ENCODE results near the gene C2CD4B. TPM values are rescaled to one million over a fixed set of nuclear protein-coding genes. Genes with fewer than 3 reads are reported as not detected.

The C2CD4B gene
- total RNA-seq, 1 experiment from 2014 or later: 0.25 TPM

DNA sequence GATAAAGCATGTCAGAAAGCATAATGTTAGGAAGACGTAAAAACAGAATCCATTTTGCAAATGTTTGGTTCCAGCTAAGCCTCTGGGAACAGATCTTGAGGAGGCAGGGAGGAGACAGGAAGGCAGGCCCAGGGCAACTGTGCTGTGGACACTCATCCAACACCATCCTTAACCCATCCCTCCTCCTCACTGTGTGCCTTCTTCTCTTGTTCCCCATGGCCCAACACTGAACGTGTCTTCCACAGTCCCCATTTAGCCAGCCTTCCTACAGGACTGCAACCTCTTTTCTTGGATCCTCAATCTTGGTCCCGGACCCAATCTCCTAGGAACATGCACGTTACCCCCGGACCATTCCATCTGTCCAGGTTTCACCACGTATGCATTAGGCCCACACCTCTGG, 15.4 kb downstream of the C2CD4B start:
- no peak for DNase-seq (ENCODE audit: low spot score)

DNA sequence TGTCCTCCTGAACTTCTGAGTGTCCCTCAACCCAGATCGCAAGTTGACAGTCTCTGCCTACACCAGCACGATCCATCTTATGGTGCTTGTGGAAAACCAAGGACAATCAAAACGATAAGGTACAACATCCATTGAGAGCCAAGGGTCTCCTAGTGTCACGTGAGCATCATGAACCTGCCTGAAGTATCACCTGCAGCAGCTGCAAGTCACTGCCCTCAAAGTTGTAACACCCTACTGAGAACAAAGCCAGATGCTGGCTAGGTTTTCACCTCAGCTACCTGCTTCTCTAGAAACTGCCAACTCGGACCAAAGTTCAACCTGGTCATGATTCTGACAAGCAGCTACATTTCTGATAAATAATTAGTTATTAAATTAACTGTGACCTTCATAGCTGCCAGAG, 17.5 kb downstream of the C2CD4B start:
- DNase-seq (ENCODE audit: low spot score): no peak

DNA sequence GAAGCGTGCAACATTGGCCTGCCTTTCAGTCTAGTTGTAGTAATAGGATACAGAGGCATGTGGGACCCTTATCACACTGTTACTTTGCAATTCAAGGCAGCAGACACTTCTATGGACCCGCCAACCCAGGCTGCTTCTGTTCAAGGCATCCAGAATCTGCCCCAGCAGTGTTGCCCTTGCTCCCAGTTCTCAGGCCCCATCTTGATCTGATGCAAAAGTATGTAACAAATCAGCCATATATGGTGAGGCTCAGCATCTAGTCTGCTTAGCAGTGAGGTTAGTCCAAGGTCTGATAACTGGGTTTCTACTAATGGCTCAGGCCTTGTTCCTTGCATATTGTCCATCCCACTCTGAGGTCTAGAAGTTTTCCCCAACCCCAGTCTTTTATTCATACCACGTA, 17.9 kb downstream of the C2CD4B start:
- no peak for DNase-seq (ENCODE audit: low spot score)

DNA sequence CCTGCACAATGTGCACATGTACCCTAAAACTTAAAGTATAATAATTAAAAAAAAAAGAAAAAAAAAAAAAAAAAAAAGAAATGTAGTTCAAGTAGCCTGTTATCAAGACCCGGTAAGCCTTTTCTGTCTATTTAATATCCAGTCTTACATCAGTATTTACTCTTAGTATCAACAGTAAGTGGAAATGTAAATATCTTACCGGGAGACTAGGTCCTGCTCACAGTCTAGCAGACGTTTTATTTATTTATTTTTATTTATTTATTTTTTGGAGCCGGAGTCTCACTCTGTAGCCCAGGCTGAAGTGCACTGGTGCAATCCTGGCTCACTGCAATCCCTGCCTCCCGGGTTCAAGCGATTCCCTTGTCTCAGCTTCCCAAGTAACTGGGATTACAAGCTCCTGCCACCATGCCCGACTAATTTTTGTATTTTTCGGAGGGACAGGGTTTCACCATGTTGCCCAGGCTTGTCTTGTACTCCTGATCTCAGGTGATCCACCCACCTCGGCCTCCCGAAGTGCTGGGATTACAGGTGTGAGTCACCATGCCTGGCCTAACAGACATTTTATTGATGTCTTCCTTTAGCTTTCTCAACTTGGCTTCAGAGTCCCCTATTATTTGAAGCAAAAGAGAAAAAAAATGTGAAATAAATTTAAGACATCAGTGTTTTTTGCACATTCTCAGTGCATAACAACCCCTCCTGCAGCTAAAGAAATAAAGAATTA, 19.9 kb downstream of the C2CD4B start:
- DNase-seq (ENCODE audit: low spot score): no peak

DNA sequence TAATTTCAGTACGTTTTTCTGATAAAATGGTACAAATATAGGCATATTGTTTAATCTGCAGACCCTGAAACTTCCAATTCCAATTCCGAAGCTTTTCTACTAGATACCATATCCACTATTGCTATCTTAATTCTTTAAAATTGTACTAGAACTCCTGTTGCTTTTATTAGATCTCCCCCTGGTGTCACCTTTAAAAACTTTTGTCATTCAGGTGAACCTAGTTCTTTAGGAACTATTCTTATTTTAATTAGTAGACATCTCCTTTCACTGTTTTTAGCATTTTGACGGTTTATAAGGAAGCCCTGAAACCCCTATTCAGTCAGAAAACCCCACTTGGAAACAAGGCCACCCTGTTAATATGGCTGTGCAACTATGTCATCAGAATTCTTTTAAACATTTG, 22.3 kb downstream of the C2CD4B start:
- DNase-seq (ENCODE audit: low spot score): peak; percentile 31

DNA sequence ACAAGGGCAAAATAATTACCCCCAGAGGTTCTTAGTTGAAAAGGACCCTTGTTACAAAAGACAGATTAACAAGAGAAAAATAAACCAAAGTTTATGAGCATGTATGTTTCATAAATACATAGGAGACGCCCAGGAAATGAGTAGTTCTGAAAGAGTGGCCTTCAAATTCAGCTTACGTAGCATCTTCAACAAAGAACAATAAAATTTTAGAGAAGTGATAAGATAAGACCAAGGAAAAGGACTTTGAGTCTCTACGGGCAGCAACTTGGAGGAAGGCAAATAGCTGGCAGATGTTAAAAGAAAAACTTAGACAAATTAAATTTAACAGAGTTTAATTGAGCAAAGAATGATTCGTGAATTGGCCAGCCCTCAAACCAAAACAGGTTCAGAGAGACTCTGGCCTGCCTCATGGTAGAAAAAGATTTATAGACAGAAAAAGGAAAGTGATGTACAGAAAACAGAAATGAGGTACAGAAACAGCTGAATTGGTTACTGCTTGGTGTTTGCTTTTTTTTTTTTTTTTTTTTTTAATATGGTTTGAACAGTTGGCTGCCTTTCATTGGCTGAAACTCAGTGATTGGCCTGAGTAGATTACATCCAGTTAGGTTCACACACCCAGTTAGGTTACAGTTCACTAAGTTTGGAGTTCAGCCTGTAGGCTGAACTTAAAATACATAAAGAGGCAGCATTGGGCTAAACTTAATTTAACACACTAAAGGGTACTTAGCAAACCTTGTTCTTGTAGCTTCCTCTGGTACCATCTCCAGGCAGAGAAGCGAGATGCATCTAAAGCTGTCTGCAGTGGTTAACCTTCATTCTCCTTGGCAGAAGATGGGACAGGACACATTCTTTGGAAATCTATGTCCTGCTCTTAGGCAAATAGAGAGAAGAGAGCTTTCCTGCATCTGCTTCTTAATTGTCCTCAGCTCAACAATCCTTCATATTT, 23.2 kb downstream of the C2CD4B start:
- no peak for DNase-seq (ENCODE audit: low spot score)

DNA sequence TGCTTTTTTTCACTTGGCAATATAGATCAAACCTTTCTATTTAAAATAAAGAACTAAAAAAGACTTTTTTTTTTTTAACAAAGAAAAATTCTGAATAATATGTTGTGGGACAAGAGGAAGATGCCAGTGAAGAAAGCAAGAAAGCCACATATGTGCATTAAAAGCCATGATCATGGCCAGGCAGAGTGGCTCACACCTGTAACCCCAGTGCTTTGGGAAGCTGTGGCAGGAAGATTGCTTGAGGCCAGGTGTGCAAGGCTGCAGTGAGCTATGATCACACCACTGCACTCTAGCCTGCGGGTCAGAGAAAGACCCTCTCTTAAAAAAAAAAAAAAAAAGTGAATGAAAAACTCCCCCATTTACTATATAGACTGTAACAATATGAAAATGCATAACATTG, 23.9 kb downstream of the C2CD4B start:
- no peak for DNase-seq (ENCODE audit: low spot score)

DNA sequence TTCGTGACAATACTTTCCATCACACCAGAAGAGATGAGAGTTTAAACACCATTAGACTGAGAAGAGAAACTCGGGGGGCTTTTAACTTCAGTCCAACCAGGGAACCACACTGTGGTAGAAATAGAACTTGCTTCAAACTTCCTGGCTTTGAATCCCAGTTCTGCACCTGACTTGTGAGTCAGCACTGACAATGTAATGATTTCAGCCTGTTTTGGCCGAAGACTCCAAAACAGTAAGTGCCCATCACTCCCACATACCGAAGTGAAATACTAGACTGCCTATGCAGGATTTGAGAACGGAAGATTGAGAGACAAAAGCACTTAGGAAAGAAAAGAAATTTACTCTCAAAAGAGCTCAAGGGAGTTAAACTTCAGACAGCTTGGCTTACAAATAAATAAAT, 27.0 kb downstream of the C2CD4B start:
- DNase-seq (ENCODE audit: low spot score): no peak

DNA sequence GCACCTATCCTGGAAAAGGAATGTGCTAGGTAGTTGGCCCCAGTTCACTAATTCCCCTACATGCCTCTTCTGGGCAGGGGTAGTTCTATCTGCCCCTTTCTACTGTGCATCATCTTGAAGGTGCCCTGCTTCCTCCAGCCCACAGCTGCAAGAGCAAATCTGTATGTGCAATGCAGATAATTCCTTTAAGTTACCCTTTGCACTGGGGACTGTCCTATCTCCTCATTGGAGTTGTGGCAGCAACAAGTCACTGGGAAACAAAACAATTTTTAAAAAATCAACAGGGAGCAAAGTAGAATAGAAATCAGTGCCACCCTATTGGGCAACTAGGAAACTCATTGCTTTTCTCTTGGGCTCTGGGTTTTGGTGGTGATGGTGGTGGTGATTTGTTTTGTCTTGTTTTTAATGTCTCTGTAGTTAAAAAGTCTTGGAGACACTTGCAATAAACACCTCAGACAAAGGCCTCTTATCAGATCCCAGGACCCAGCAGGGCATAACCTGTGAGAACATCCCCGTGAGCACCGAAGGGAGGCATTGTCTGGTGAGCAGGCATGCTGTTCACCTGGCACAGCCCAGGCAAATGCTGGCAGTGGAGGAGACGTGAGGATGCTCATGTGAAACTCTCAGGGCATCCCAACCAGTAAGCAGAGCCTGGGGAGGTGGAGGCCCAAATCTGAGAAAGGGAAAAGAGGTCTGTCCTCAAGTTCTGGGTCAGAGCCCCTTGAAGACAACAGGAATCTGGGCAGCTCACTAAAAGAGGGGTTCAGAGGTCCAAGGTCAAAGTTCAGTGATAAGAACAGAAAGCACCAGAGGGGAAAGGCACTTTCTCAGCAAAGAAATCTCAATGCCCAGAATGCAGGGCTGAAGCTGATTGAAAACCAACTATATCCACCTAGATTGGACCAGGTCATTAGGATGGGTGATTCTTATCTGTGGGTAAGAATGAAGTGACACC, 27.9 kb downstream of the C2CD4B start:
- DNase-seq (ENCODE audit: low spot score): no peak

DNA sequence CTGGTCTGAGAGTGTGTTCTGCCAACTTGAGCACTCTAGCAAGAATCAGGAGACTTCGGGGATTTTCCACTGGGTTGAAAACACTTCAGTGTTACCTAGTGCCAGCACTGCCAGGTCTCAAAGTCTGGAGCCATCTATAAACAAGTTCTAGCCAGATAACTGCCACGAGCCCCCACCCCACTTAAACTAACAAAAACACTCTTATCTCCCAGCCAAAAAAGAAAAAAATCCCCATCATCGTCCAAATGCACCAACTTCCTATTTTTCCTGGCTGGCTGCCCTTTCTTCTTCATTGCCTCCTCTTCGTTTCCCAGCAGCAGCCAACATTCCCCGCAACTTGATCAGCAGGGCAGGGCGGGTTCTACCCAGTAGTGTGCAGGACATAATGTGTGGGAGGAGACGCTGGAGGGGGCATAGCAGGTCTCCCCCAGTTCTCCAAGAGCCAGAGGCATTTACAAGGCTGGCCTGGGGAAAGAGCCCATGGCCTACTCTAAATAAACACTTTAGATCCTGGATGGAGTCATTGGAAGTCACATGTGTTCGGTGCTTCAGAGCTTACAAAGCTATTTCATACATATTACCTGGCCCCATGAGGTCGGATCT, 29.5 kb downstream of the C2CD4B start:
- DNase-seq (ENCODE audit: low spot score): no peak

DNA sequence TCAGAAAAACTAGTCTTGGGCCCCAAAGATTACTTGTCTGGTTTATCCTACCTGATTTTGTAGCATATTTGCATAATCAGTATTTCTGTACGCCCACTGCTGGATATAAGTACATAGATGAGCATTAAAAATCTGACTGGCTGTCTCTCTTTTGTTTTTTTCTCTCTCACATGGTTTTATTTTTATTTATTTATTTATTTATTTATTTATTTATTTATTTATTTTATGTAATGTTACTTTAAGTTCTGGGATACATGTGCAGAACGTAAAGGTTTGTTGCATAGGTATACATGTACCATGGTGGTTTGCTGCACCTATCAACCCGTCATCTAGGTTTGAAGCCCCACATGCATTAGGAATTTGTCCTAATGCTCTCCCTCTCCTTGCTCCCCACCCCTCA, 31.9 kb downstream of the C2CD4B start:
- DNase-seq (ENCODE audit: low spot score): no peak

DNA sequence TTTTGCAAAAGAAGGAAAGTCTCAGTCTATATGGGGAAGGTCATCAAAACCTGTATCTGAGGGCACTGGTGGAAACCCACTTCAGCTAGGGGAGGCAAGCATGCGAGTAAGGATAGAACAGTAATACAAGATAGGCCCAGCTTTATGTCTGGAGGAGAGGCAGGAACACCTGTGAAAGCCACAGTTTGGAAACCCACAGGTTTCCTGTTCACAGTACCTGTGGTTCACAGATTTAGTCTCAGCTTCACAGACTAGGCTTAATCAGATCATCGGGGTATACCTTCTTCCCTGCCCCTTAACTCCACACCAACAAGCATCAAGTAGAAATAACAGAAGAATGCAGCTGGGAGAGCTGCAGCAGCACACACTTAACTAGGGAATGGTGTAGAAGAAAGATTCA, 36.2 kb downstream of the C2CD4B start:
- no peak for DNase-seq (ENCODE audit: low spot score)

DNA sequence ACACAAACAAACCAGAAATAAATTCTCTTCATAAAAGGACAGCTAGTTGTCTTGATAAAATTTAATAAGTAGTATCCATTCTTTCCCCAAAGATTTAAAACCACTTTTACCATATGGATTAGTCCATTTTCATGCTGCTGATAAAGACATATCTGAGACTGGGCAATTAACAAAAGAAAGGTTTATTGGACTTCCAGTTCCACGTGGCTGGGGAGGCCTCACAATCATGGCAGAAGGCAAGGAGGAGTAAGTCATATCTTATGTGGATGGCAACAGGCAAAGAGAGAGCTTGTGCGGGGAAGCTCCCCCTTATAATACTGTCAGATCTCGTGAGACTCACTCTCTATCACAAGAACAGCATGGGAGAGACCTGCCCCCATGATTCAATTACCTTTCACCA, 38.7 kb downstream of the C2CD4B start:
- DNase-seq (ENCODE audit: low spot score): no peak

DNA sequence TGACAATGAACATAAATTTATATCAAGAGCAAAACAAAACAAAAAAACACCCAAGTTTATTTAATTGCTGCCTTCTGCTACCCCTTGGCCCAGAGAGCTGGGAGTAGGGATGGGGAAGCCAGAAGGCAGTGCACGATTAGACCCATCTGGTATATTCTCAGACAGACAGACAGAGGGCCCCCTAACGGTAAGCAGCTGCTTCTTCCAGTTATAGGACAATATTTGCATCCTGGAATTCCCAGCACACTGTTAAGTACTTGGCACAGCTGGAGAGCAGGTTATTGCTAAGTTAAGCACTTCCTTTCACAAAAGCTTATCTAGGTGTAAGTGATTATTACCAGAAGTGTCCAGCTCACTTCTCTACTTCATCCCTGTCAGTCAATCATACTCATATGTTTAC, 39.3 kb downstream of the C2CD4B start:
- peak; percentile 54 for DNase-seq (ENCODE audit: low spot score)

DNA sequence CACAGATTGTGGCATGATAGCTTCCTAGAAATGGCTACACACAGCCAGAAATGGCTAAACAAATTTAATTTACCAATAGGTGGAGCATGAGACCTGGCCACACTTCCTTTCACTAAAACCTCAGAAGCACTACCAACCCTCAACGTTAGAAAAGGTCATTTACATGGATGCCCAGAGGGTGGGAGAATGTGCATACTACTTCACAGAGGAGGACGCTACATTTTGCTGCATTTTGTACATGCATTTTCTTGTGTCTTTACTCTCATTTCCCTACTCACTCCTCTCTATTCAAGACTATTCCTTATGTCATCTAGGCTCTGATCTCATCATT, 40.1 kb downstream of the C2CD4B start:
- DNase-seq (ENCODE audit: low spot score): no peak

DNA sequence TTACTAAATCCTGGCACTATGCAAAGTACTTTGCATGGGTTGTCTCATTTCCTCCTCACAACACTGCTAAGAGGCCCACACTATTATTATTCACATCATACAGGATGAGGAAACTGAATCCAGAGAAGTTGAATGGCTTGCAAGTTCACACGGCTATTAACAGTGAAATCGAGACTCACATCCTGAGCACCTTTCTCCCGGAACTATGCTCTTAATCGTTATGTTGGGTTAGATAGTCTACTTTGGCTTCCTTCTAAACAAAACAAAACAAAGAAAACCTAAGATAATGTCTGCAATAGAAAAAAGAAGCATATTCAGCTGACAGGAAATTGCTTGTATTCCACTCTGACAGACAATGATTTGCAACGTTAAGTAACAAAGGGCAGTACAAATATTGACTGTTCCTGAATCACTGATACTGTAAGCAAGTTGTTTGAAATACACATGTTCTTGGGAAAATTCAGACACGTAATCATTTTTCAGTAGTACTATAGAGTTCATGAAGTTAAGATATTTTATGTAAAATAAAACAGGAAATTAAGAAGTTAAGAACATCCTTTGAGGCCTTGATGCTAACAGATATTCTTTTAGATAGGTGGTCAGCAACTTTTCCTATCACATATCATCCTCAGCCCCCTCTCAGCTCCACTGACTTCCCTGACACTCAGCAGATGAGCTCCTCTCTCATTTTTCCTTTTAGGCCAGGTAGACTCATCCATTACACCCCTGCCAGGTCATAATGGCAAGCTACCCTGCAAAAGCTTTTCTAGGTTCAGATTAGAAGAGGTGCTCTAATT, 40.7 kb downstream of the C2CD4B start:
- DNase-seq (ENCODE audit: low spot score): no peak

DNA sequence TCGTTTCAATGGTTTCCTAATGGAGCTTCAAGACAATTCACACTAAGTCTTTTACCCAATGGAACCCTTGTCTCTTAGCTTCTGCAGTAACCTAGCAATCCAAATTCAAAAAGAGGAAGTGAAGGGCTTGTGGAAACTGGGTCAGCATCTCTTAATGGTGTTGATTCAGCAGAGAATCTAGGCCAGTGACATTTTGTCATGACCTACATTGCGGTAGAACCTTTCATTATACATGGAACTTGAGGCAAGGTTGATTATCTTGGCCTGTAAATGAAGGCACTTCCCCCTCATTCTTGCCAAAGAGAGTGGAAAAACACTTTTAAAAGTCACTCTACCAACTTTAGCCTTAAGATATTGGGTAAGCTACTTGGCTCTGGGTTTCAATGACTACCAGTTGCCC, 42.8 kb downstream of the C2CD4B start:
- no peak for DNase-seq (ENCODE audit: low spot score)

DNA sequence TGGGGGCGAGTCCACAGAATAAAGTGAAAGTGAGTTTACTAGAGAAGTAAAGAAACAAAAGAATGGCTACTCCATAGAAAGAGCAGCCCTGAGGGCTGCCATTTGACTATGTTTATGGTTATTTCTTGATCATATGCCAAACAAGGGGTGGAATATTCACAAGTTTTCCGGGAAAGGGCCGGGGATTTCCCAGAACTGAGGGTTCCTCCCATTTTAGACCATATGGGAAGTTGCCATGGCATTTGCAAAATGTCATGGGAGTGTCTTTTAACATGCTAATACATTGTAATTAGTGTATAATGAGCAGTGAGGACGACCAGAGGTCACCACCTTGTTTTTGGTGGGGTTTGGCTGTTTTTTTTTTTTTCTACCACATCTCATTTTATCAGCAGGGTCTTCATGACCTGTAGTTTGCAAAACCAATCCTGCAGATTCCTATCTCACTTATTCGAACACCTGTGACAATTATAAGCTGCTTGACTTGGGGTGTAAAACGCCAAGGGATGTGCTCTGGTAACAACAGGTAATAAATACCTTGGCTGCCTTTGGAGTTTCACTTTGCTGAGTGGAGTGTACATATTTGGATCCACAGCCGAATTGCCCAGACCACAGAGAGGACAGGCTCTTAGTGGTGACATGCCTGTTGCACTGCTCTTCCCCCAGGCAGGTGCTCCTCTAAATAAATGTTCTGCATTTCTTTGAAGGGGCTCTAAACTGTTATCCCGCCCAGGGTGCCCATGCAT, 43.6 kb downstream of the C2CD4B start:
- no peak for DNase-seq (ENCODE audit: low spot score)

DNA sequence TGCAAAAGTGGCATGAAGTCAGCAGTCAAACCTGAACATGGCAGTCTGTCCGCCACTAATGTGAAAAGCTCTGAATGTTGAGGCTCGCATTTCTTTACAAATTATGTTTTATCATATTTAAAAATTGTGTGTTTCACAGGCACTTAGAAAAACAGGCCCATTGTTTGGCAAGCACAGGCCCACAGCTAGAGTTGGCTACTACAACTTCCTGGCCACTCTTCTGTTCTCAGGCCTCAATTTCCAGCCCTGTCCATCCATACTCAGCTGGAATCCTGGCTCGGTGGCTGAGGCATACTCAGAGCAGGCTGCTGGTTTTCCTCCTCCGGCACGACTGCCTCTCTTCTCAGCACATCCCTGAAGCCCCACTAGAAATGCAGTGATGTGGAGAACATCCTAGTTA, 44.3 kb downstream of the C2CD4B start:
- DNase-seq (ENCODE audit: low spot score): no peak

DNA sequence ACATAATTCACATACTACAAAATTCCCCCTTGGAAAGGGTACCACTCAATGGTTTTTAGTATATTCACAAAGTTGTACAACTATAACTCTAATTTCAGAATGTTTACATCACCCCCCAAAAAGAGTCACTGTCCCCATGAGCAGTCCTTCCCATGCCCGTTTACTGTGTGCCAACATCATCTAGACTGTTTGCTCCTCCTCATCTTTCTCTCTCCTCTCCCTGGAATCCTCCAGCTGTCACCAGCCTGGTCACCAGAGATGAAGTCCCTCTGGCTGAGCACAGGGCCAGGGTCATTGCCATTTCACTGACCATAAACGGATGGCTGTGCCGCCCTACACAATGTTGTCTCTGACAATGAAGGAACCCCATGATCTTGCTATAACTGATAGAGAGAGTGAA, 45.2 kb downstream of the C2CD4B start:
- DNase-seq (ENCODE audit: low spot score): no peak
